IPS DF 4.7 (cell line): ENCODE results near the gene ARTN.

Source experiments
- DNase-seq: peaks from one replicate; pipeline ENCODE4 v3.0.0-alpha.2; 2013; ENCODE audit warnings: low spot score; ENCODE audit errors: extremely low read depth

ARTN gene, protein sequence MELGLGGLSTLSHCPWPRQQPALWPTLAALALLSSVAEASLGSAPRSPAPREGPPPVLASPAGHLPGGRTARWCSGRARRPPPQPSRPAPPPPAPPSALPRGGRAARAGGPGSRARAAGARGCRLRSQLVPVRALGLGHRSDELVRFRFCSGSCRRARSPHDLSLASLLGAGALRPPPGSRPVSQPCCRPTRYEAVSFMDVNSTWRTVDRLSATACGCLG

DNA sequence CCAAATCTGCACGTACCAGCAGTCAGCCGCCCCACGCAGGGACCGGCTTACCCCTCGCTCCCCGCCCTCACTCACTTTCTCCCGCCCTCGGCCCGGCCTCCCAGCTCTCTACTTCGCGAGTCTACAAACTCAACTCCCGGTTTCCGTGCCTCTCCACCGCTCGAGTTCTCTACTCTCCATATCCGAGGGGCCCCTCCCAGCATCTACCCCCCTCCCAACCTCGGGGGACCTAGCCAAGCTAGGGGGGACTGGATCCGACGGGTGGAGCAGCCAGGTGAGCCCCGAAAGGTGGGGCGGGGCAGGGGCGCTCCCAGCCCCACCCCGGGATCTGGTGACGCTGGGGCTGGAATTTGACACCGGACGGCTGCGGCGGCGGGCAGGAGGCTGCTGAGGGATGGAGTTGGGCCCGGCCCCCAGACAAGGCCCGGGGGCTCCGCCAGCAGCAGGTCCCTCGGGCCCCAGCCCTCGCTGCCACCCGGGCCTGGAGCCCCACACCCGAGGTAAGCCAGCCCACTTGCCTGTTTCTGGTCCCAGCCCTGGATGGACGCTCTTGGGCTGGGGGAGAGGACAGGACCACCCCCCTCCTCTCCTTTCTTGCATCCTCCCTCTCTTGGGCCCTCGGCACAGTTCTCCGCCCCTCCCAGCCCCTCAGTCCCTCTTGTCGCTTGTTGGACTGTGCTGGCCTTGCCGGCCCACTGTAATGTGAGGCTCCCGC is at the start of gene ARTN:
Gene ARTN, plus strand, starts transcription at position 416 of the 715 bp plus-strand sequence. CDS start 1,856 bp downstream, outside the sequence.
- no peak for DNase-seq

DNA sequence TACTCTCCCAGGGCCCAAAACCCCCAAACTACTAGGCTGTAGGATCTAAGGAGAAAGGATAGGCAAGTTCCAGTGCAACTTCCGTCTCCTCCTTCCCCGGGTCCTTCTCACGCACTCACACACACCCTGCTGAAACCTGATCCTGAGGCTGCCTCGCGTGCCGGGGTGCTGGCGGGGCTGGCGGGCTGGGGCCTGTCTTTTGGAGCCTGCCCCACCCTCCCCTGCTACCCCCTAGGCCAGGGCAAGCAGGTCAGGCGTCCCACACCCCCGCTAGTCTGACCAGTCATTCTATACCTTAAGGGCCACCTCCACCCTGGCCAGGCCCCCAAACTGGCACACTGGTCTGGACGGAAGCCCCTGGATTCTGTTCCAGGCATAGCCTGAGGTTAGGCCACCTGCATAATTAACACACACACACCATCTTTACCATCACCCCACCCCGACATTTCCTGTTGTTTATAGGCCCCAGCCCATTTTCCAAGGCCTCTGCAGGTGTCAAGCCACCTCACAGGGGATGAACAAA is 48.3 kb upstream of the ARTN start:
- no peak for DNase-seq

DNA sequence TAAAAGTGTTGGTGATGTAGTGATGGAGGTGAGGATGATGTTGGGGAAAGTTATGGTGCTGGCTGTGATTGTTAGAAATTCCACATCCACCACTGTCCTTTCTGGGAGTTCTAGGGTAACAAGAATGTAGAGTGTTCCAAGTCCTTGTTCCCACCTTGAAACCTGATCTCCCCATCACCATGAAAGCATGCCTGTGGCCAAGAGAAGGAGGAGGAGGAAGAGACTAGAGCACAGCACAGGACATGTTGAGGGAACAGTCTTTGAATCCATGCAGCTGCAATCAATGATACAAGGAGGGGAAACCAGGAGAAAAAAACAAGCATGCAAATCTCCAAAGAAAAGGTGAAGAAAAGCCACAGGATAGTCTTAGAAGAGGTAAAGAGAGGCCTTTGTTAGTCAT is 45.9 kb upstream of the ARTN start:
- DNase-seq, result no peak

DNA sequence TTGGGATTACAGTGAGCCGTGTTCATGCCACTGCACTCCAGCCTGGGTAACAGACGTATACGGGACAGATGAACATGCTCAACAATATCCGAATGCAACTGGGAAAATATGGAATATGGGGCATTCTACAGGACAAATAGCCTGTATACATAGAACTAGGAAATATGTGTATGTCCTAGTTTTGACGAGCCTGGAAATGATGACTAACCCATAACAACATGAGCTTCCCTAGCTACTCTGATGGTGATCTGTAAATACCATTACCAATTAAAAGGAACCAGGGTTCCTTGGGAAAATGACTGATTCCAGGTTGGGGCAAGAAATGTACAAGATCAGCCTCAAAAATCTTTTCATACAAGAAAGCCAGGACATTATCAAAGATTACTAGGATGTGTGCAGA is 42.8 kb upstream of the ARTN start:
- no peak for DNase-seq

DNA sequence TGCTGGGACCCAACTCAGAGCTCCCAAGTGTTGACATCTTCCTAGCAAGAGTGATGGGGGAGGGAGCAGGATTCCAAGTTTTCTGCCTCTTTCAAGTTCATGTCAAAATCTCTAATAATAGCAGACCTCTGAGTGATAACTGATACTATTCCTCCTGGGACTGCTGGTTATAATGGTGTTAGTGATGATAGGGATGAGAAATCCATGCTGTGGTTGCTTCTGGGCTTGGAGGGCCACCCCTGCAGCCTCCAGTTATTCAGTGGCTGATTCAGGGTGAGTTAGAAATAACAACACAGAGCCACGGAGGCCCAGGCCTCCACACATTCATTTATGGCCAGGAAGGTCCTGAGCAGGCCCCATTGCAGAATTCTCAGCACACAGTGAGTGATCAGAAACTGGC is 40.6 kb upstream of the ARTN start:
- no peak for DNase-seq

DNA sequence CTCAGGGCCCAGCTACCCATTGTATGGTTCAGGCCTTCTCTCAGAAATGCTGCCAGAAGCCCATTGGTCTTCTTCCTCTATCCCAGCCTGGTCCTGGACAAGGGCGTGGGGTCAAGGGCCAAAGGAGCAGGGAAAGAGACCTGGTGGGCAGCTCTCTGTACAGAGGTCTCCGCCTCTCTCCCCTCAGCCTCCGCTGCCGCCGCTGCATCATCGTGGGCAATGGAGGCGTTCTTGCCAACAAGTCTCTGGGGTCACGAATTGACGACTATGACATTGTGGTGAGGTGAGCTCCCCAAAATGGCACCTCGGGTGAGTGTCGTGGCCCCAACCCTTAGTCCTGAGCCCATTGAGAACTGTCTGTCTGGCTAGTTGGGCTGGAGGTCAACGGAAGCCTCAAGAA is 34.6 kb upstream of the ARTN start:
- DNase-seq, result no peak

DNA sequence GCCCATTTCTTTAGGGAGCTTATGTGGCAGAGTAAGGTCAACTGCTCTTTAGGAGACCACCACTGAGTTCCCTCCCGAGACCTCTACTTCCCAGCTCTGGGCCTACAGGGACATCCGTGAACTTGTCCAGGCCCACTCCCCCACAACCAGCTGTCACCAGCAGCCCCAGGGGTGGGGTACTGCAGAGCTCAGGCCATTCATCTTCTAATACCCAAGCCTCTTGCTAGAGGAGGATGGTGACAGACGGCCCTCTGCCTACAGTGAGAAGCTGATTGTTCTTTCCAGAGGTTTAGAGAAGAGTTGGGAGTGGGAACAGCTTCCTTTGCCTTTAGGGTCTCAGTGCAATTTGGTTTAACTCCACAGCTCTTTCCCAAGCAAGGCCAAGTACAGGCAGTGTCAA is 33.2 kb upstream of the ARTN start:
- no peak for DNase-seq

DNA sequence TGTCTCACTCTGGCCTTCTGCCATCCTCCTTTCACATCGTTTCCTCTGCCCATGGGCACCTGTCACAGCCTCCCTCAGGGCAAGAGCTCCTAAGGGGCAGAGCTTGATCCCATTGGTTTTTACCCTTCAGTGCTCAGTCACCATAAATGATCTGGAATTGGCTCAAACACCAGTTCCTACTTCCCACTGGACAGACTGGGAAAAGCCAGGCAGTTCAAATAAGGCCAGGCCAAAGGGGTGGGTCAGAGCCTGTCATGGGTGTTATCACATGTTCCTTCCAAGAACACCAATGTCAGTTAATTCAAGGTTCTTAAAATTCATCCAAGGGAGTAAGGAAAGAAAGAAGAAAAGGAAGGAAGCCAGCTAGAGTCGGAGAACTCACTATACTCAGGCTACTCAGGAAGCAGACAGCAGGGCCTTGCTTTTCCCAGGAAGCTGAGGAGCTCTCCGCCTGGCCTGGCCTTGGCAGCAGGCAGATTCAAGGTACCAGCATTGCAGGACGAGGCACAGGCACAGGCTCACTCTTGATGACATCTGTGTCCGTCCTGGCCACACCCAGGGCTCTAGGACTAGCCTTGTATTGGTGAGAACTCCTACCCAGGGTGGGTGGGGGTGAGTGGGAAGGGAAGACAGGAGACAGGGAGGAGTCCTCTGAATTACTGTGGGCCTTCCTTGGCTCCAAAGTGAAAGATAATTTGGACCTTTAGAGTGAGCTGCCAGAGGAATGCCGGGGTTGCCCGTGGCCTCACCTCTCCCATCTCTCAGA is 32.2 kb upstream of the ARTN start:
- no peak for DNase-seq

DNA sequence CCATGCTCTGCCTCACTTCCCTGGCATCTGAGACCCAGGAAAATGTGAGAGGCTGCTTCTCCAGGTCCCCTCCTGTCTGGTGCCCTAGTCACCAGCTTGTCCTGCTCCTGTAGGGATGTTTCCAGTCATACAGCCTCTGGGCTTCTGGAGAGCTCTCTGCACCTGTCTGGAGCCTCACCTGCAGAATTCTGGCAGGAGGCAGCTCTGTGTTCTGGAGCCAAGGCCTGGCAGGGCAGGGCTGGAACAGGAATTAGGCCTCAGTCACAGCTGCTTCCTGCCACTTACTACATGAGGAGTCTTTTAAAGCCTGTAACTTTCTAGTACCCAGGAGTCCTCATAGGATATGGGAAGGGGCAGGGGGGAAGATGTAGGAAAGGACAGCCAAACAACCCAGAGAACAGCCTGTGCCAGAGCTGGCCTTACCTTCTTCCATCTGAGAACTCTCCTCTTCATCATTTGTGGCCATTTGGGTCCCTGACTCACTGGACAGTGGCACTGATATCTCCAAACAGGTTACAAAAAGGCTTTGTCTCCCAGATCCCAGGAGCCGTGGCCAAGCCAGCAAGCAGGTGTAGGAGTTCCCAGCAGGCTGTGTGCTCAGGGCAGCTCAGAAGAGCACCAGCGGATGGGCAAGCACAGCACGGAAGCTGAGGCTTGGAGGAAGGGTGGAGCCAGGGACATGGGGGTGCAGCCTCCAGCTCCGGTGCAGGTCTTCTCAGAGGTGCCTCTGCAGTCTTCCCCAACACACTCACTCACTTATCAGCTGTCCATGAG is 31.4 kb upstream of the ARTN start:
- no peak for DNase-seq

DNA sequence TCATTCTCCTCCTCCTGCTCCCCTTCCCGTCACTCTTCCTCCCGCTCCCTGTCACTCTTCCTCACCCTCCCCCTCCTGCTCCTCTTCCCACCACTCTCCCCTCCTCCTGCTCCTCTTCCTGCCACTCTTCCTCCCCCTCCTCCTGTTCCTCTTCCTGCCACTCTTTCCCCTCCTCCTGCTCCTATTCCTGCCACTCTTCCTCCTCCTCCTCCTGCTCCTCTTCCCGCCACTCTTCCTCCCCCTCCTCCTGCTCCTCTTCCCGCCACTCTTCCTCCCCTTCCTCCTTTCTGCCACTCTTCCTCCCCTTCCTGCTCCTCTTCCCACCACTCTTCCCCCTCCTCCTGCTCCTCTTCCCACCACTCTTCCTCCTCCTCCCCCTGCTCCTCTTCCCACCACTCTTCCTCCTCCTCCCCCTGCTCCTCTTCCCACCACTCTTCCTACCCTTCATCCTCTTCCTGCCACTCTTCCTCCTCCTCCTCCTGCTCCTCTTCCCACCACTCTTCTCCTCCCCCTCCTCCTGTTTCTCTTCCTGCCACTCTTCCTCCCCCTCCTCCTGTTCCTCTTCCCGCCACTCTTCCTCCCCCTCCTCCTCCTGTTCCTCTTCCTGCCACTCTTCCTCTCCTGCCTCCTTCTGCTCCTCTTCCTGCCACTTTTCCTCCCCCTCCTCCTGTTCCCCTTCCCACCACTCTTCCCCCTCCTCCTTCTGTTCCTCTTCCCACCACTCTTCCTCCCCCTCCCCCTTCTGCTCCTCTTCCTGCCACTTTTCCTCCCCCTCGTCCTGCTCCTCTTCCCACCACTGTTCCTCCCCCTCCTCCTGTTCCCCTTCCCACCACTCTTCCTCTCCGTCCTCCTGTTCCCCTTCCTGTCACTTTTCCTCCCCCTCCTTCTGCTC is 28.7 kb upstream of the ARTN start:
- no peak for DNase-seq

DNA sequence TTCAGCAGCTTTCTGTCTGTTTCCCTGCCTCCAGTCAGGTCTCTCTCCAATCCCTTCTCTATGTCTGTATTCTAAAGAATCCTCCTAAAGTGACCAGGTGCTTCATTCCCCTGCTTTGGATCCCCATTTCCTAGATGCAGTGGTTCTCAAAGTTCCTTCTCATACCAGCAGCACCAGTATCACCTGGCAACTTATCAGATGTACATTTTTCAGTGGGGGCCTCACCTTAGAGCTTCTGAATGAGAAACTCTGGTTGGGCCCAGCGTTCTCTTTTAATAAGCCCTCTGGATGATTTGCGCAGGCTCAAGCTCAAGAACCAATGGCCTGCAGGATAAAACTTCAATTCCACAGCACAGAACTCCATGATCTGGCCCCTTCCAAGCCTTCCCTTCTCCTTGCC is 25.4 kb upstream of the ARTN start:
- no peak for DNase-seq

DNA sequence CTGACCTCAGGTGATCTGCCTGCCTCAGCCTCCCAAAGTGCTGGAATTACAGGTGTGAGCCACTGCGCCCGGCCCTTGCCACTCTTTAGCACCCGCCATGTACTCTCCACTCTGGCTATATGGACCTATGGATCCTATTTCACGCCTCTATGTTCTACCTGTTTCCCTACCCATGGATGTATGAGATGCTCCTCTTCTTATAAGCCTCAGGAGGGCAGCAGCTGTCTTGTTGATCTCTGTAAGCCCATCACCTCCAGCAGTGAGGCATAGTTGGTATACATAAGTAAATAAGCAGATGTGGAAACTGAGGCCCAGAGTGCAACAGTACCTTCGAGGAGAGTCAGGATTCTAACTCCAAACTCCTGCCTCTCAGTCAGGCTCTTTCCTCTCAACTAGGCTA is 24.7 kb upstream of the ARTN start:
- no peak for DNase-seq

DNA sequence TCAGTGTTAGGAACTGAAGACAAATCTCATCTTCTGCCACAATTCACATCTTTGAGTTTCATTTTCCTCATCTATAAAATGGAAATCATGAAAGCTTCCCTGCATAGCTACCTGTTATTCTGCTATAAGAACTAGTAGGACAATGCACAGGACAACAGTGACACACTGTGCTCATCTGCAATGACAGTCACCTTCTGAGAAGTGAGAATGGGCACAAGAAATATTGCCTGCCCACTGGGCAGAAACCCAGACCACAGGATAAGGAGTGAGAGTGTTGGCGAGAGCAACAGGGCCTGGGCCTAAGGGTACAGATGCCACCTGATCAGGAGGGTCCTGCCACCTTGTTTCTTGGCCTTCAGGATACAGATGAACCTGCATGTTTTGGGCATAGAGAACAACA is 23.3 kb upstream of the ARTN start:
- no peak for DNase-seq

DNA sequence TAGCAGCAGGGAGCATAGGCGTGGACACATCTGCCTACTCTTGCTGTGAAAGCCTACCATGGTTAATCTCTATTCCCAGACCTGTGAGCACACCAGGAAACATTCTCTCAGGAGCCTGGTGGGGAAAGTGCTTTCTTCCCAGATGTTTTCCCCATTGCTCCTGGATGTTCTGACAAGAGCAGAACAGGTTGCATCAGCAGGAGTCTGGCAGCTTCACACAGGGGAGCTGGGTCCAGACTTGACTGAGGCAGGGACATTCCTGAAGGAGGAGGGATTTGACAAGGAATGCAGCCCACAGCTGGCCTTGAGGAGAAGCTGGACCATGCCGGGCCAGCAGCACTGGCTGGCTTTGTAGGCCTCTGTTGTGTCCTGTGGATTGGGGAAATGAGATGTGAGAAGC is 21.0 kb upstream of the ARTN start:
- no peak for DNase-seq

DNA sequence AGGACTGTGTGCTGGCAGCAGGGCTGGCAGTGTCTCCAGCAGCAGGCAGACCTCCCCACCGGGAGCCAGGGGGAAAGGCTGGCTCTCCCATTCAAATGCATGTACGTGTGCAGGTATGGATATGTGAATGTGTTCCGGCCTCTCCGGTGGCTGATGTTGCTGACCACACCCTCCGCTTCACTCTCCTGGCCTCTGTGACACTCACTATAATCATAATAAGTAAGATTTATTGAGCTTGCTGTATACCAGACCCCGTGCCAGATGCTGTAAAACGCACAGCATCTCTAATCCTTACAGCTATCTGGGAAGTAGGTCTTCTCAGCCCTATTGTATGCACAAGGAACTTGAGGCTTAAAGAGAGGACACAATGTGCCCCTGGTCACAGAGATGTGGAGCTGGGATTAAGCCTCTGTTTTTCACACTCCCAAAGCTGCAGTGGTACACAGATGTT is 20.5 kb upstream of the ARTN start:
- no peak for DNase-seq

DNA sequence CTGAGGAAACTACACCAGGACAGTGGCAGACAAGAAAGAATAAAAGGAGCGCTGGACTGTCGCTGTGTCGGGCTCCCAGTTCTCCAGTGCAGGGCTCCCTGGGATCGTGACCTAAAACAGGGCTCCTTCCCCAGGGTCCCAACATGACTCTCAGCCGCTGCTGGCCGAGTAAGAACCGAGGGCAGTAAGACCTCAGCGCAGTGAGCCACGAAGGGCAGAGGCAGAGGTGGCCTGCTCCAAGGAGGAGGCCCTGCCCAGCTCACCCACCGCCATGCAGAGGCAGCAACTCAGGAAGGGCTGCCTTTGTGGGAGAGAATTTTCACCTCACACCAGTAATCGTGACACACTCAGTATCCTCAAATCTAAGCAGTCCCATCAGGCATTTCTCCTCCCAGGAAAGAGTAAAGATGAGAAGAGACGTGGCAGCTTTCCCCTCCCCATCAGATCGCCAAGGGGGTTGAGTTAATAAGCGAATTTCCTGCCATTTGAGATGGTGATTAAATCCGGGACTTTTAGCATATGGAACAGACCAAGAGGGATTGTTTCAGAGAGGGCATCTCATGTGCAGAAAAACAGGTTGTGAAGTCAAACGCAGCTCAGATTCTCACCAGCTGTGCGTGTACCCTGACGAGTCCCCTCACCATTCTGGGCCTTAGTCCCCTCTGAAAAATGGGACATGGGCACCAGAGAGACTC is 19.8 kb upstream of the ARTN start:
- no peak for DNase-seq

DNA sequence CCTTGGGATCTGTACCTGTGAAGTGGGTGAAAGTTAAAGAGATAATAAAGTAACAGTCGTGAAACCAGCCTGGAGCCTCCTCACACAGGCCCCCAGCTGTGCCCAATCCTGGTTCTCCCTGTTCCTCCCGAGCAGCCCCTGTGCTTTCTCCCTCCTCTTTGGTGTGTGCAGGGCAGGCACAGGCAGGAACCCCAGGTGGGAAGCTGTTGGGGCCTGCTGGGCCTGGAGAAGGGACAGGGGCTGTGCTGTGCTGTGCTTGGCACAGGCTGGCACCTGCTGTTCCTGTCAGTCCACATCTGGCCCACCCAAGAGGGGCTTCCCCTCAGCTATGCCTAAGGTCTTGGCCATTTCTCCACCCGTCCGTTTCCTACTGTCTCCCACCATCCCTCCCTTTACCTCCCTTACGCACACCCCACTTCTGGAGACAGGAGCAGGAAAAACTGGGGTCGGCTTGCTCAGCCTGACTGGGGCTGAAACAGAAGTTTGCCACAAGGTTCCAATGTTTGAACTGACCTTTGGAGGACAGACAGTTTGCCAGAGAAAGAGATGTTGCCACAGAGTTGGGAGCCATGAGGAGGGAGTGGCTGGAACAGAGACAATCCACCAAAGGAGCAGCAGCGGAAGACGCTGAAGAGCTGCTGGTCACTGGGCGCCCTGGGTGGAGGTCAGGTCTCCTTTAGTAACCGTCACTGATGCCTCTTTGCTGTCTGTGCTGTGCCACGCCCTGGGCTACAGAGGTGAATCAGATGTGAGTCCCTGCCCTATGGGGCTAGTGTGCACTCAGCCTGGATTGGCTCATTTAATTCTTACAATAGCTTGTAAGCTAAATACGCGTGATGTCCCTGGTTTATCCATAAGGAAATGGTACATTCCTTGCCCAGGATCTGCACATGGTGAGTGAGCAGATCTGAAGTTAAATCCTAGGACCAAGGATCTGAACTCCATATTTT is 18.8 kb upstream of the ARTN start:
- no peak for DNase-seq

DNA sequence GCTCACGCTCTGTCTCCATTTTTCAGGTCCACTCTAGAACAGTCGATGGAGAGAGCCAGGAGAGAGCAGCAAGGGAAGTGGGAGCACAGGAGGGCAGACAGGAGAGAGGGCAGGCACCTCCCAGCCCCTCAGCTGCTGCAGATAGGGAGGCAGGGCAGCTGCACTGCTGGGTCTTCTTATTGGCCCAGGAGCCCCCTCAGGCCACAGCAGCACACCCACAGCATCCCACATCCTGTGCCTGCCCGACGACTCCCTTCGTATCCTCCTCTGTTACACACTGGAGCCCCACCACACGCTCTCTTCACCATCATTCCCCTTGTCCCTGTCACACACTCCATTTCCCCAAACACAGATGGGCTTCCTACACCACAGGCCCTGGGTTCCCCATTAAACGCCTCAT is 13.7 kb upstream of the ARTN start:
- DNase-seq, result no peak

DNA sequence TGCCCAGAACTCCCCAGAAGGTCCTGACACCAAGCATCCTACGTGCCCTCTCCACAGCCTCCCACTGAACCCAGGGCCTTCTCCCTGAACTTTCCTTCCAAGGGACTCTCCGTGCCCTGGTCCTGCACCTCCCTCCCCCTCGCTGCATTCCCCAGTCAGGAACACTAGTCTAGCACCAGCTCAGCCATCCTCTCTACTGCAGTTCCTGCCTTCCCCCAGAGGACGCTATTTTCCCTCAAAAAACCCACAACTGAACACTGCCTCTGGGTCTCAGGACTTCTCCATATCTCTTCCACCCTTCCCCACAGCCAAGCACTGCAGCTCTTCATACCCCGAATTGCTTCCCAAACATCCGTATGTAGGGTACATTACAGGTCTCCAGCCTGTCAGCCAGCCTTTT is 12.6 kb upstream of the ARTN start:
- no peak for DNase-seq
